ENCODE measurements around the gene DCDC2B.
"Not testable (repeated sequence)": the region's sequence is repeated elsewhere in the genome, so short reads cannot be mapped to it uniquely, and the experiment has no call there.

DCDC2B gene

DNA sequence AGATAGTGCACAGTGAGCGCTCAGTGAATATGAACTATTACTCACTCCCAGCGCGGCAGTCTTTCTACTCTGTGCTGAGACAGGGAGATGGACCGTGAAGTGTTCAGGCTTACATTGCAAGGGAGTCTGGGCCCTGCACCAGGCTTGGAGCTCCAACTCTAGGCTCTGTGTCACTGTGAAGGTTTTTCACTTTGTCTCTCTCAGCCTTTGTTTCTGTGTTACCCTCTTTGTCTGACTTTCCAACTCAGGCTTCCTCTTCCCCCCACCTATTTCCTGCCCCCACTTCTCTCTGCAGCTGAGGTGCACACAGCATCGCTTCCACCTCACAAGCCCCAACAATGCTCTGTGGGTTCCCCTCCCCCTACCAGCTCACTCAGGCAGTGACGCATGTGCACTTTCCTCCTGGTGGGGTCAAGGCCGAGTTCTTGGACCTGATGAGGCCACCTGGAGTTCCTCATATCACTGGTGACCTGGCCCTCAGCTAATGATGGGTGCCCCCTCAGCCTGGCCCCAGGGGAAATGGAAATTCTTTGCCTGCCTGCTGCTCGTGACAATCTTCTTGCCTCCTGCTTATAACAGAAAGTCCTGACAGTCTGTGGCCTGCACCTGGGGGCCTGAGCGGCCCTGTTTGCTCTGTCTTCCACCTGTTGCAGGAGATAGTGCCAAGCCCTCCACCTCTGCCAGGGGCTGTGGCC is 41.1 kb downstream of the DCDC2B start:
- TF ChIP-seq, protein P1, sequence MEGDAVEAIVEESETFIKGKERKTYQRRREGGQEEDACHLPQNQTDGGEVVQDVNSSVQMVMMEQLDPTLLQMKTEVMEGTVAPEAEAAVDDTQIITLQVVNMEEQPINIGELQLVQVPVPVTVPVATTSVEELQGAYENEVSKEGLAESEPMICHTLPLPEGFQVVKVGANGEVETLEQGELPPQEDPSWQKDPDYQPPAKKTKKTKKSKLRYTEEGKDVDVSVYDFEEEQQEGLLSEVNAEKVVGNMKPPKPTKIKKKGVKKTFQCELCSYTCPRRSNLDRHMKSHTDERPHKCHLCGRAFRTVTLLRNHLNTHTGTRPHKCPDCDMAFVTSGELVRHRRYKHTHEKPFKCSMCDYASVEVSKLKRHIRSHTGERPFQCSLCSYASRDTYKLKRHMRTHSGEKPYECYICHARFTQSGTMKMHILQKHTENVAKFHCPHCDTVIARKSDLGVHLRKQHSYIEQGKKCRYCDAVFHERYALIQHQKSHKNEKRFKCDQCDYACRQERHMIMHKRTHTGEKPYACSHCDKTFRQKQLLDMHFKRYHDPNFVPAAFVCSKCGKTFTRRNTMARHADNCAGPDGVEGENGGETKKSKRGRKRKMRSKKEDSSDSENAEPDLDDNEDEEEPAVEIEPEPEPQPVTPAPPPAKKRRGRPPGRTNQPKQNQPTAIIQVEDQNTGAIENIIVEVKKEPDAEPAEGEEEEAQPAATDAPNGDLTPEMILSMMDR (IDR thresholded peaks at IDR 0.05): no peak
- Histone ChIP-seq H3K27ac (no peak overlapping the region), H3K4me3 (ENCODE audit: low read depth in 1 of 2, low read length in 1 of 2) (no peak overlapping the region), H3K4me1 (ENCODE audit: control insufficient read depth in 1 of 2, insufficient read depth in 1 of 2, low read depth in 1 of 2, low read length in 1 of 2) (peaks cover 15 to 16% of the 10 kb centered on the region in 2 experiments), H3K27me3 (peaks cover 23% of the 10 kb centered on the region), H3K36me3 (no peaks in the 10 kb centered on the region), H3K9me3 (no peaks in the 10 kb centered on the region)

DNA sequence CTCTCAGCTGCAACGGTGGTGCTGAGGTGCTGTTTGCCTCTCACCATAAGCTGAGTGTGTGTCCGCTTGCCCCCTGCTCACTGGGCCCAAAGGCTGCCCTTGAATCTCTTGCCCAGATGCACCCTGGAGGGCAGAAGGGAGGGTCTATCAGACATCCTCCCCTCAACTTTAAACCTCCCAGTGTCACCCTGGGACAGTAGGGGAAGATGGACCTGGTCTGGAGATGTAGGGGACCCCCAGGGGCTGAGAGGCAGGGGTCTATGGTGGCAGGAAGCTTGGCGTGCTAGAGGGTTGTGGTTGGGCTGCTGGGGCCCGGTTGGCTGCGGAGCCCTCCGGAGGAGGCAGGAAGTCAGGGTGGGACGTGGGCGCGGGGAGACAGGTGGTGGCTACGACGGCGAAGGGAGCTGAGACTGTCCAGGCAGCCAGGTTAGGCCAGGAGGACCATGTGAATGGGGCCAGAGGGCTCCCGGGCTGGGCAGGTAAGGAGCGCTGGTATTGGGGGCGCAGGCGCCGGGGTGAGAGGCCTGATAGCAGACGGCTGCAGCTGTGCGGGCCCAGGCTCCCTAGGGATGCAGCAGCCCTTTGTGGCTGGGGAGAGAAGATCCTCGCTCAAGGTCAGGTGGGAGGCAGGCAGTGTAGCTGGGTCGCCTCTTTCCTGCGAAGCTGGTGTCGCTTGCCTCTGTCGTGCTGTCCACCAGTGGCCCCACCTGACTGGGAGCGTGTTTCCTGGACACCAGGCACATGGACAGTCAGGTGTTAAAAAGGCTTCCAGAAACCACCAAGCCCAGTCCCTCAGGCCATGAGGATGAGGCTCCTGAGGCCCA is 42.2 kb downstream of the DCDC2B start, which contains the start of gene LCK:
Gene LCK (plus strand): TSS at position 373 of the 824 bp plus-strand sequence. CDS start 23,065 bp downstream, outside the sequence.
- H3K36me3 ChIP-seq: no peaks in the 10 kb centered on the region
- no peaks in the 10 kb centered on the region for H3K9me3 ChIP-seq
- no peak within 1 kb of the TSS for H3K4me3 ChIP-seq (ENCODE audit: low read depth in 1 of 2, low read length in 1 of 2)
- peaks cover 15 to 19% of the 10 kb centered on the region in 2 experiments for H3K4me1 ChIP-seq (ENCODE audit: control insufficient read depth in 1 of 2, insufficient read depth in 1 of 2, low read depth in 1 of 2, low read length in 1 of 2)
- H3K27me3 ChIP-seq: peaks cover 23% of the 10 kb centered on the region
- TF ChIP-seq, protein P1 (IDR thresholded peaks at IDR 0.05): no peak
- no peak within 1 kb of the TSS for H3K27ac ChIP-seq

DNA sequence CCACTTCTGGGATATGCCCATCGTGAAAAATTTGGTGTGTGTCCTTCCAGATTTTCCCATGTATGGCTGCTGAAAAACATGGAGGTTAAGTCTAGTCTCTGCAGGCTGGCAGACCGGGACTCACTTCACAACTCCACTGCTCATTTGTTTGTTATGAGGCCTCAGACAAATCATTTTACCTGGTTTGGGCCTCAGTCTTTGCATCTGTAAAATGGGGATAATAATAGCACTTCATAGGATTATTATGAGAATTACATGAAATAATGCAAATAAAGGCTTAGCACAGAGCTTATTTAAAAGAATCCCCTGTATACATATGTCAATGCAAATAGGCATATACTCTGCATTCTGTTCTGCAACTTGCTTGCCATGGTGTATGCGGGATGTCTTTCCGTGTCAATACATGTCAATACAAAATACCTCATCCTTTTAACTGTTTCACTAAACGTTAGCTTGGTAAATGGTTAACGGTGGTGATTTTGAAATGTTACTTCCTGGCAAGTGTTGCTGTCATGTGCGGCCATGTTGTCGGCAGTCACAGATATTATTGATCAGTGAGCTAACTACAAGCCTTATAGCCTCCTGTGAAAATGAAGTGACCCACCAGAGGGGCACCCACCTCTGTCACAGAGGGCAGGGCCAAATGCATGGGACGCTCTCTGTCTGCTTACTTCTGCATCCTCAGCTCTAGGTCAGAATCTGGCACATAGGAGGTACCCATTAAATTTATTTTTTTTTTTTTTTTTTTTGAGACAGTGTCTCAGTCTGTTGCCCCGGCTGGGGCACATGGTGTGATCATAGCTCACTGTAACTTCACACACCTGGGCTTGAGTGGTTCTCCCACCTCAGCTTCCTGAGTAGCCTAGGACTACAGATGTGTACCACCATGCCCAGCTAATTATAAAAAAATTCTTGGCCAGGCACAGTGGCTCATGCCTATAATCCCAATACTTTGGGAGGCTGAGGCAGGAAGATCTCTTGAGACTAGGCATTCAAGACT is 46.5 kb downstream of the DCDC2B start:
- H3K9me3 ChIP-seq: no peaks in the 10 kb centered on the region
- peaks cover 1 to 3% of the 10 kb centered on the region in 2 experiments for H3K4me1 ChIP-seq (ENCODE audit: control insufficient read depth in 1 of 2, insufficient read depth in 1 of 2, low read depth in 1 of 2, low read length in 1 of 2)
- no peak overlapping the region for H3K27ac ChIP-seq
- peaks cover 6% of the 10 kb centered on the region for H3K27me3 ChIP-seq
- TF ChIP-seq, protein P1 (IDR thresholded peaks at IDR 0.05): no peak
- H3K4me3 ChIP-seq (ENCODE audit: low read depth in 1 of 2, low read length in 1 of 2): no peak overlapping the region
- H3K36me3 ChIP-seq: no peaks in the 10 kb centered on the region

DNA sequence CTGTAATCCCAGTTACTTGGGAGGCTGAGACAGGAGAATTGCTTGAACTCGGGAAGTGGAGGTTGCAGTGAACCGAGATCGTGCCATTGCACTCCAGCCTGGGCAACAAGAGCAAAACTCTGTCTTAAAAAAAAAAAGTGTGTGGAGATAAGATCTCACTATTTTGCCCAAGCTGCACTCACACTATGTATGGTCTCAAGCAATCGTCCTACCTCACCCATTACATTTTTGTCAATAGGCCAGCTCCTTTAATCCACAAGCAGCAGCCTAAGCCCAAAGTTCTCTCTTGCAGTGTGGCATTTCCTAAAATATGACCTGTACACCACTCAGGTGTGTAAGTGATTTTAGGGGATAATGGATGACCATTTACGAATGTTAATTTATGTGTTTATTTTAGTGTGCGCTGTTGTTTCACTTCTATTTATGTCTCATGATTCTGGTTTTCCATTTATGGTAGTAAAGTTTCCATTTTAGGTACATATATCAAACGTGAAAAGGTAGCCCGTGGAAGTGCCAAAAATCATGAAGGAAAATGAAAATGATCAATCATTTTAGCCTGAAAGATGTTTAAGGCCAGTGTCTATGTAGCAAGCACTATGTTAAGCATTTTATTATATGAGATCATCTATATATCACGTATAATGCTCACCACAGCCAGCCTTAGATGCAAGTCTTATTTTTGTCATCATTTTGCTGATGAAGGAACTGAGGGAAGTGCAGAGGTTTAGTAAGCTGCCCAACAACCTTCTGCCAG is 47.8 kb downstream of the DCDC2B start:
- Histone ChIP-seq H3K9me3 (no peaks in the 10 kb centered on the region), H3K27me3 (no peaks in the 10 kb centered on the region), H3K4me1 (ENCODE audit: control insufficient read depth in 1 of 2, insufficient read depth in 1 of 2, low read depth in 1 of 2, low read length in 1 of 2) (peaks cover 0 to 3% of the 10 kb centered on the region in 2 experiments), H3K36me3 (no peaks in the 10 kb centered on the region), H3K27ac (no peak overlapping the region), H3K4me3 (ENCODE audit: low read depth in 1 of 2, low read length in 1 of 2) (no peak overlapping the region)
- TF ChIP-seq, protein P1 (IDR thresholded peaks at IDR 0.05): no peak

DNA sequence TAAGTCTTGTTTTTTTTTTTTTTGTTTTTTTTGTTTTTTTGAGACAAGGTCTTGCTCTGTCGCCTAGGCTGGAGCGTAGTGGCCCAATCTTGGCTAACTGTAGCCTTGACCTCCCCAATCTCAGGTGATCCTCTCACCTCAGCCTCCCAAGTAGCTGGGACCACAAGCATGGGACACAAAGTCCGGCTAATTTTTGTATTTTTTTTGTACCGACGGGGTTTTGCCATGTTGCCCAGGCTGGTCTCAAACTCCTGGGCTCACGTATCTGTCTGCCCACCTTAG is 48.3 kb downstream of the DCDC2B start:
- peaks cover 0 to 3% of the 10 kb centered on the region in 2 experiments for H3K4me1 ChIP-seq (ENCODE audit: control insufficient read depth in 1 of 2, insufficient read depth in 1 of 2, low read depth in 1 of 2, low read length in 1 of 2)
- H3K27me3 ChIP-seq: no peaks in the 10 kb centered on the region
- H3K9me3 ChIP-seq: no peaks in the 10 kb centered on the region
- no peak overlapping the region for H3K27ac ChIP-seq
- TF ChIP-seq, protein P1 (IDR thresholded peaks at IDR 0.05): no peak
- no peak overlapping the region for H3K4me3 ChIP-seq (ENCODE audit: low read depth in 1 of 2, low read length in 1 of 2)
- no peaks in the 10 kb centered on the region for H3K36me3 ChIP-seq

DNA sequence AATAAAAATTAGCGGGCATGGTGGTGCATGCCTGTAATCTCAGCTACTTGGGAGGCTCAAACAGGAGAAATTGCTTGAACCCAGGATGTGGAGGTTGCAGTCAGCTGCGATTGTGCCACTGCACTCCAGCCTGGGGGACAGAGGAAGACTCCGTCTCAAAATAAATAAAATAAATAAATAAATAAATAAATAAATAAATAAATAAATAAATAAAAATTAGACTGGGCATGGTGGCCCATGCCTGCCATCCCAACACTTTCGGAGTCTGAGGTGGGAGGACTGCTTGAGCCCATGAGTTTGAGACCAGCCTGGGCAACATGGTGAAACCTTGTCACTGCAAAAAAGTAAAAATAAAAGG is 54.3 kb downstream of the DCDC2B start:
- not testable (repeated sequence) for H3K27me3 ChIP-seq; H3K27ac ChIP-seq; H3K4me3 ChIP-seq (ENCODE audit: low read depth in 1 of 2, low read length in 1 of 2); H3K9me3 ChIP-seq; H3K4me1 ChIP-seq (ENCODE audit: control insufficient read depth in 1 of 2, insufficient read depth in 1 of 2, low read depth in 1 of 2, low read length in 1 of 2); H3K36me3 ChIP-seq

Data from neutrophil (primary cell).